Endodermal cell (in vitro differentiated cells): ENCODE results near the gene ZNF816. TPM values are rescaled to one million over a fixed set of nuclear protein-coding genes. Genes with fewer than 3 reads are reported as not detected.
"Not testable (repeated sequence)": the region's sequence is repeated elsewhere in the genome, so short reads cannot be mapped to it uniquely, and the experiment has no call there.

Experiments
- DNase-seq: peaks from one replicate; pipeline ENCODE4 v3.0.0-alpha.2; 2017
- H3K27ac ChIP-seq: 2 replicates; pipeline ENCODE4 v1.5.1; 2013; ENCODE audit warnings: mild to moderate bottlenecking, low read depth, low read length, moderate library complexity
- H3K27me3 ChIP-seq: 2 replicates; pipeline ENCODE4 v1.6.1; 2013; ENCODE audit warnings: mild to moderate bottlenecking, low read length, moderate library complexity; ENCODE audit not compliant: insufficient read depth, control insufficient read depth, poor library complexity, severe bottlenecking
- H3K36me3 ChIP-seq: 2 replicates; pipeline ENCODE4 v1.7.0; 2013; ENCODE audit warnings: mild to moderate bottlenecking, low read length, moderate library complexity; ENCODE audit not compliant: control insufficient read depth, insufficient read depth
- H3K4me1 ChIP-seq: one replicate; pipeline ENCODE4 v1.7.0; 2013; ENCODE audit warnings: low read length; ENCODE audit not compliant: control insufficient read depth, insufficient read depth
- H3K4me3 ChIP-seq: 2 replicates; pipeline ENCODE4 v1.5.1; 2013; ENCODE audit warnings: mild to moderate bottlenecking, low read length, moderate library complexity
- H3K9ac ChIP-seq: 2 replicates; pipeline ENCODE4 v1.6.1; 2013; ENCODE audit warnings: mild to moderate bottlenecking, low read length, moderate library complexity; ENCODE audit not compliant: poor library complexity, severe bottlenecking; ENCODE audit errors: extremely low read depth
- H3K9me3 ChIP-seq: 2 replicates; pipeline ENCODE4 v1.6.1; 2013; ENCODE audit warnings: mild to moderate bottlenecking, low read length, moderate library complexity; ENCODE audit not compliant: control insufficient read depth
- H3K27ac Mint-ChIP-seq: 2 replicates; pipeline ENCODE4 v1.8.0; 2020; ENCODE audit warnings: mixed read lengths
- H3K27me3 Mint-ChIP-seq: 2 replicates; pipeline ENCODE4 v1.8.0; 2021; ENCODE audit warnings: mild to moderate bottlenecking, mixed read lengths; ENCODE audit not compliant: insufficient read depth
- H3K36me3 Mint-ChIP-seq: 2 replicates; pipeline ENCODE4 v1.8.0; 2020; ENCODE audit warnings: low read depth, mixed read lengths
- H3K4me1 Mint-ChIP-seq: 2 replicates; pipeline ENCODE4 v1.8.0; 2020; ENCODE audit warnings: mixed read lengths
- H3K4me3 Mint-ChIP-seq: 2 replicates; pipeline ENCODE4 v1.8.0; 2020; ENCODE audit warnings: mild to moderate bottlenecking, moderate library complexity, mixed read lengths
- H3K9me3 Mint-ChIP-seq: 2 replicates; pipeline ENCODE4 v1.8.0; 2020; ENCODE audit warnings: mild to moderate bottlenecking, mixed read lengths
- CTCF ChIP-seq: fragments of 200-600 bp; sonication (generic); conservative IDR thresholded peaks from 2 replicates; pipeline ENCODE4 v1.5.0; 2021; ENCODE audit warnings: antibody characterized with exemption, mild to moderate bottlenecking
- WGBS, 2 experiments: methylation state at CpG; one replicate each; pipeline versions ENCODE4 v1.1.5 to v1.1.7; 2013; ENCODE audit warnings: missing lambda C conversion rate in 2 of 2, mixed read lengths in 1 of 2; ENCODE audit not compliant: insufficient coverage in 1 of 2, insufficient read length in 1 of 2; 5-methylcytosine and 5-hydroxymethylcytosine counted together
- total RNA-seq, 2 donors: library from RNA; stranded (reverse); fragmentation: NEBNext Ultra II Directional in 1 of 2; extraction: Animal tissue kit (Norgen Biotek cat#: 25700) in 1 of 2; gene quantifications; 2 replicates in 1 of 2; 3 replicates in 1 of 2; pipeline ENCODE4 v1.2.1, GENCODE V29; 2021

The ZNF816 gene
- total RNA-seq, 2 donors from 2014 or later: 20.7 to 24.8 TPM

- Histone ChIP-seq H3K27me3 (no peaks in the 10 kb centered on the region), H3K36me3 (peaks cover 20% of the 10 kb centered on the region), H3K27ac (peak overlapping the region; percentile 68), H3K9ac (peak overlapping the region; percentile 55), H3K4me3 (peak overlapping the region; percentile 35), H3K9me3 (peaks cover 23% of the 10 kb centered on the region), H3K4me1 (peaks cover 3% of the 10 kb centered on the region)
- Mint-ChIP-seq H3K4me3 (peak overlapping the region; percentile 78), H3K27me3 (no peaks in the 10 kb centered on the region), H3K4me1 (peaks cover 27% of the 10 kb centered on the region), H3K36me3 (peaks cover 16% of the 10 kb centered on the region), H3K27ac (peak overlapping the region; percentile 99), H3K9me3 (peaks cover 26% of the 10 kb centered on the region)
- TF ChIP-seq CTCF: no peak
- DNase-seq: peak; percentile 40
- WGBS, 2 experiments: 73 to 87% methylated on average over 15 to 29 of the region's 29 CpGs
Measured at GRCh38 chr19:52943134-52943883, 19.4 kb downstream of the ZNF816 start.

- peaks cover 16% of the 10 kb centered on the region for H3K36me3 ChIP-seq
- peaks cover 15% of the 10 kb centered on the region for H3K9me3 ChIP-seq
- H3K4me3 ChIP-seq: peak overlapping the region; percentile 94
- peak overlapping the region; percentile 68 for H3K27ac ChIP-seq
- TF ChIP-seq CTCF: no peak
- H3K4me3 Mint-ChIP-seq: peak overlapping the region; percentile 78
- H3K36me3 Mint-ChIP-seq: peaks cover 14% of the 10 kb centered on the region
- peaks cover 18% of the 10 kb centered on the region for H3K9me3 Mint-ChIP-seq
- DNase-seq: peak; percentile 99
- peaks cover 3% of the 10 kb centered on the region for H3K4me1 ChIP-seq
- H3K9ac ChIP-seq: peak overlapping the region; percentile 84
- peak overlapping the region; percentile 96 for H3K27ac Mint-ChIP-seq
- no peaks in the 10 kb centered on the region for H3K27me3 Mint-ChIP-seq
- WGBS, 2 experiments: 2 to 3% methylated on average over 11 to 43 of the region's 43 CpGs
- H3K27me3 ChIP-seq: no peaks in the 10 kb centered on the region
- peaks cover 29% of the 10 kb centered on the region for H3K4me1 Mint-ChIP-seq
Measured at GRCh38 chr19:52942386-52943133, 20.1 kb downstream of the ZNF816 start.

- Histone ChIP-seq H3K4me3 (peak overlapping the region; percentile 94), H3K4me1 (peaks cover 3% of the 10 kb centered on the region), H3K36me3 (peaks cover 22% of the 10 kb centered on the region), H3K27me3 (no peaks in the 10 kb centered on the region), H3K9ac (peak overlapping the region; percentile 84), H3K9me3 (peaks cover 11% of the 10 kb centered on the region), H3K27ac (peak overlapping the region; percentile 54)
- Mint-ChIP-seq H3K27me3 (no peaks in the 10 kb centered on the region), H3K9me3 (peaks cover 13% of the 10 kb centered on the region), H3K36me3 (peaks cover 20% of the 10 kb centered on the region), H3K4me1 (peaks cover 35% of the 10 kb centered on the region), H3K27ac (peak overlapping the region; percentile 96), H3K4me3 (peak overlapping the region; percentile 78)
- TF ChIP-seq CTCF: no peak
- DNase-seq: peak; percentile 74
- WGBS, 2 experiments: 0 to 1% methylated on average over 17 to 25 of the region's 26 CpGs
Measured at GRCh38 chr19:52941941-52942385, 20.7 kb downstream of the ZNF816 start.

- H3K36me3 ChIP-seq: peaks cover 26% of the 10 kb centered on the region
- Mint-ChIP-seq H3K27ac (peak overlapping the region; percentile 96), H3K4me1 (peaks cover 39% of the 10 kb centered on the region), H3K36me3 (peaks cover 25% of the 10 kb centered on the region), H3K4me3 (peak overlapping the region; percentile 78)
- H3K27me3 Mint-ChIP-seq, H3K4me1 ChIP-seq, H3K27ac ChIP-seq, DNase-seq, H3K9me3 Mint-ChIP-seq, H3K27me3 ChIP-seq, H3K9me3 ChIP-seq: not testable (repeated sequence)
- peak overlapping the region; percentile 84 for H3K9ac ChIP-seq
- WGBS, 2 experiments: 41 to 83% methylated on average over 1 to 2 of the region's 2 CpGs
- H3K4me3 ChIP-seq: peak overlapping the region; percentile 94
Measured at GRCh38 chr19:52941523-52941922, 21.2 kb downstream of the ZNF816 start.
